Measurements from ENCODE around the gene MFN1. TPM values are rescaled to one million over a fixed set of nuclear protein-coding genes. Genes with fewer than 3 reads are reported as not detected.

The MFN1 gene
- total RNA-seq, 1 donor from 2014 or later: 50.3 TPM

GRCh38 chr3:179430277-179430870 lies 82.9 kb downstream of the MFN1 start:
- Mint-ChIP-seq H3K4me3 (ENCODE audit: unreplicated experiment) (no peak overlapping the region), H3K36me3 (ENCODE audit: low read depth) (peaks cover 1% of the 10 kb centered on the region), H3K4me1 (ENCODE audit: low read depth) (peaks cover 70% of the 10 kb centered on the region), H3K9me3 (ENCODE audit: low read depth) (no peaks in the 10 kb centered on the region), H3K27ac (ENCODE audit: unreplicated experiment) (peak overlapping the region; percentile 12), H3K27me3 (ENCODE audit: low read depth) (no peaks in the 10 kb centered on the region)
- no peak for TF ChIP-seq CTCF (IDR thresholded peaks at IDR 0.05)
- DNase-seq (ENCODE audit: low spot score): no peak

GRCh38 chr3:179432021-179432420 lies 84.5 kb downstream of the MFN1 start:
- Mint-ChIP-seq H3K4me1 (ENCODE audit: low read depth) (peaks cover 65% of the 10 kb centered on the region), H3K27me3 (ENCODE audit: low read depth) (no peaks in the 10 kb centered on the region), H3K27ac (ENCODE audit: unreplicated experiment) (peak overlapping the region; percentile 45), H3K9me3 (ENCODE audit: low read depth) (no peaks in the 10 kb centered on the region), H3K36me3 (ENCODE audit: low read depth) (no peaks in the 10 kb centered on the region), H3K4me3 (ENCODE audit: unreplicated experiment) (no peak overlapping the region)
- TF ChIP-seq CTCF (IDR thresholded peaks at IDR 0.05): no peak
- DNase-seq (ENCODE audit: low spot score): no peak

- no peak for TF ChIP-seq CTCF (IDR thresholded peaks at IDR 0.05)
- no peak overlapping the region for H3K4me3 Mint-ChIP-seq (ENCODE audit: unreplicated experiment)
- H3K4me1 Mint-ChIP-seq (ENCODE audit: low read depth): peaks cover 63% of the 10 kb centered on the region
- no peaks in the 10 kb centered on the region for H3K9me3 Mint-ChIP-seq (ENCODE audit: low read depth)
- DNase-seq (ENCODE audit: low spot score): no peak
- no peaks in the 10 kb centered on the region for H3K36me3 Mint-ChIP-seq (ENCODE audit: low read depth)
- no peaks in the 10 kb centered on the region for H3K27me3 Mint-ChIP-seq (ENCODE audit: low read depth)
- peak overlapping the region; percentile 45 for H3K27ac Mint-ChIP-seq (ENCODE audit: unreplicated experiment)
Measured at GRCh38 chr3:179432451-179432850, 84.9 kb downstream of the MFN1 start.

- Mint-ChIP-seq H3K27ac (ENCODE audit: unreplicated experiment) (peak overlapping the region; percentile 49), H3K4me1 (ENCODE audit: low read depth) (peaks cover 52% of the 10 kb centered on the region), H3K36me3 (ENCODE audit: low read depth) (no peaks in the 10 kb centered on the region), H3K4me3 (ENCODE audit: unreplicated experiment) (no peak overlapping the region), H3K9me3 (ENCODE audit: low read depth) (no peaks in the 10 kb centered on the region), H3K27me3 (ENCODE audit: low read depth) (no peaks in the 10 kb centered on the region)
- DNase-seq (ENCODE audit: low spot score): no peak
- no peak for TF ChIP-seq CTCF (IDR thresholded peaks at IDR 0.05)
Measured at GRCh38 chr3:179436517-179436916, 89.0 kb downstream of the MFN1 start.

- Mint-ChIP-seq H3K36me3 (ENCODE audit: low read depth) (no peaks in the 10 kb centered on the region), H3K27ac (ENCODE audit: unreplicated experiment) (no peak overlapping the region), H3K4me1 (ENCODE audit: low read depth) (peaks cover 31% of the 10 kb centered on the region), H3K4me3 (ENCODE audit: unreplicated experiment) (no peak overlapping the region), H3K27me3 (ENCODE audit: low read depth) (no peaks in the 10 kb centered on the region), H3K9me3 (ENCODE audit: low read depth) (no peaks in the 10 kb centered on the region)
- no peak for TF ChIP-seq CTCF (IDR thresholded peaks at IDR 0.05)
- no peak for DNase-seq (ENCODE audit: low spot score)
Measured at GRCh38 chr3:179438841-179439240, 91.3 kb downstream of the MFN1 start.

Other genes starting within 250 kb of the MFN1 start
- gene PIK3CA, start 199.4 kb upstream of the MFN1 start, total RNA-seq: 29.0 to 40.5 TPM (median 29.3 TPM) in 3 replicates
- 2.0 to 3.6 TPM (median 2.4 TPM) in 3 replicates for gene KCNMB3, start 96.6 kb upstream of the MFN1 start, total RNA-seq
- 30.9 to 35.4 TPM (median 35.3 TPM) in 3 replicates for gene ZNF639, start 24.7 kb upstream of the MFN1 start, total RNA-seq
- 73.8 to 77.6 TPM (median 75.9 TPM) in 3 replicates for gene GNB4, start 103.8 kb downstream of the MFN1 start, total RNA-seq
- 37.4 to 46.3 TPM (median 37.8 TPM) in 3 replicates for gene ACTL6A, start 215.2 kb downstream of the MFN1 start, total RNA-seq

Measured in chondrocyte (in vitro differentiated cells).